ENCODE measurements around the gene JCHAIN. TPM values are rescaled to one million over a fixed set of nuclear protein-coding genes. Genes with fewer than 3 reads are reported as not detected.
"Not testable (repeated sequence)": the region's sequence is repeated elsewhere in the genome, so short reads cannot be mapped to it uniquely, and the experiment has no call there.

The JCHAIN gene
- total RNA-seq, 4 donors from 2014 or later: 15.8 to 99.9 (median 36.0) TPM

- ATAC-seq (ENCODE audit: low FRiP score): peak; percentile 79
- TF ChIP-seq CTCF (IDR thresholded peaks at IDR 0.05): no peak
- DNase-seq (ENCODE audit: low spot score): peak; percentile 53
These were observed 38.1 kb upstream of the JCHAIN start for GRCh38 chr4:70704215-70704930.

DNA sequence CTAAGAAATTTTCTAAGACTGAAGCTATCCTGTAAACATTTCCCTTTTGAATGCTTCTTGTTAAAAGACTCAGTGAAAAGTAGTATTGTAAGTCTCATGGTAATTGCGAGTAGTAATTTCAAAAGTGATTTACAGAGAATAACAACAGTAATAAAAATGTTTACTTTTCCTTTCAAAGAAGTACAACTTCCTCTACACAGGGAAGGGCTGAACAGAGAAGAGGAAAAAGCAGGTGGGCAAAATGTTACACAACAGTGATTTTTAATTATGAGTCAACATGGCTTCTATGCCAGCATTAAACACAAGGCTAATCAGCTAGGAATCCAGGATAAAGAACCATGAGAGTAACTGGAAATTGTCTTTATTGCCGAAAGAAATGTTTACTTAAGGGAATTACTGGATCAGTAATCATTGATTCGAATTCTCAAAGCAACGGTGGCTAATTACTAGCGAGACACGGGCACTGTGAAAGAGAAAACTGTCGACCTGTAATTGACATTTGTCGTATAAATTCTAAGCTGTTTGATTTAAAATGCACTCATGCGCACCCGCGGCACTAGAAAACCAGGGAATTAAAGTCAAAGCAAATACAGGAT, 37.4 kb upstream of the JCHAIN start:
- ATAC-seq (ENCODE audit: low FRiP score): peak; percentile 68
- TF ChIP-seq CTCF (IDR thresholded peaks at IDR 0.05): no peak
- no peak for DNase-seq (ENCODE audit: low spot score)

- not testable (repeated sequence) for DNase-seq (ENCODE audit: low spot score); ATAC-seq (ENCODE audit: low FRiP score)
These were observed 36.3 kb upstream of the JCHAIN start for GRCh38 chr4:70702592-70702991.

GRCh38 chr4:70701271-70701670, 35.0 kb upstream of the JCHAIN start:
- ATAC-seq (ENCODE audit: low FRiP score) (no peak), DNase-seq (ENCODE audit: low spot score) (no peak)
- TF ChIP-seq CTCF (IDR thresholded peaks at IDR 0.05): no peak

- DNase-seq (ENCODE audit: low spot score) (no peak), ATAC-seq (ENCODE audit: low FRiP score) (no peak)
- TF ChIP-seq CTCF (IDR thresholded peaks at IDR 0.05): no peak
These were observed 34.4 kb upstream of the JCHAIN start for GRCh38 chr4:70700712-70701111.

DNA sequence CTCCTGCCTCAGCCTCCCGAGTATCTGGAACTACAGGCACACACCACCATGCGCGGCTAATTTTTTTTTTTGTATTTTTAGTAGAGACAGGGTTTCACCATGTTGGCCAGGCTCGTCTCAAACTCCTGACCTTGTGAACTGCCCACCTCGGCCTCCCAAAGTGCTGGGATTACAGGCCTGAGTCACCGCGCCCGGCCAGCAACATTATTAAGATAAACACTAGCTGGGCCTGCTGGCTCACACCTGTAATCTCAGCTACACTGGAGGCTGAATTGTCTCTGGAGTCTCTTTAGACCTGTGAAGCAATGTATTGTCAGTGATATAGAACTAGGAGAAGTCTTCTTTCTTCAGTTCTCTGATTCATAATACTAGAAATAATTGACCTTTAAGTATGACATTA, 32.1 kb upstream of the JCHAIN start:
- ATAC-seq (ENCODE audit: low FRiP score); DNase-seq (ENCODE audit: low spot score): not testable (repeated sequence)

GRCh38 chr4:70694633-70695032, 28.3 kb upstream of the JCHAIN start:
- not testable (repeated sequence) for ATAC-seq (ENCODE audit: low FRiP score); DNase-seq (ENCODE audit: low spot score)

DNA sequence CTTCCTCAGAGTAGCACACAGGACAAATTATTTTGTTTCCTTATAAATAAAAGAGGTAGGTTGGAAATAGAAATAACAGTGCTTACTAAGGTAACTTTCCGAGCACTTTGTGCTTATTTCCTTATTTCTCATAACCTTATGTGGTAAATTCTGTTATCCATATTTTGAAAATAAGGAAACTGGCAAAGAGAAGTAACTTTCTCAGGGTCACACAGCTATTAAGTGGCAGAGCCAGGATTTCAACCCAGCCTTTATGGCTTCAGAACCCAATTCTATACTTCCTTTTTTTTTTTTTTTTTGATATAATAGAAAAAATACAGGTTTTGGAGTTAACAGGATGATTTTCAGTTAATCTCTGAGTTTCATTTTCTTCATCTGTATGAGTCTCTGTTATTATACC, 25.4 kb upstream of the JCHAIN start:
- no peak for ATAC-seq (ENCODE audit: low FRiP score)
- DNase-seq (ENCODE audit: low spot score): no peak
- no peak for TF ChIP-seq CTCF (IDR thresholded peaks at IDR 0.05)

All from omental fat pad (tissue), 4 donors.